CD4-positive, alpha-beta T cell (primary cell): Measurements from ENCODE around the gene CDK2AP2. TPM values are rescaled to one million over a fixed set of nuclear protein-coding genes. Genes with fewer than 3 reads are reported as not detected.

Experiments used
- ATAC-seq: fragments of 200-7000 bp; cut with Tn5 transposase; one replicate; pipeline ENCODE4 v1.10.0; 2022; ENCODE audit warnings: mild to moderate bottlenecking; ENCODE audit not compliant: poor library complexity
- CTCF ChIA-PET: fragments of 350-600 bp; sonication (Branson Sonifier 250); formaldehyde crosslinking; loops from one replicate; lab custom pipeline; 2021; ENCODE audit warnings: antibody characterized with exemption, inconsistent platforms; lab: Charles Lee
- POLR2A ChIA-PET: fragments of 350-600 bp; sonication (Branson Sonifier 250); formaldehyde crosslinking; loops from one replicate; lab custom pipeline; 2021; ENCODE audit warnings: antibody characterized with exemption, inconsistent platforms; lab: Charles Lee
- DNase-seq, 14 experiments: peaks; one replicate each; pipeline ENCODE4 v3.0.0-alpha.2; 2013 to 2020; ENCODE audit warnings: mixed read lengths in 2 of 14
- H3K27ac ChIP-seq, 2 donors: one replicate each; pipeline versions ENCODE4 v1.5.1 to v1.7.0; 2013; ENCODE audit warnings: low read length in 2 of 2, low read depth in 1 of 2, mild to moderate bottlenecking in 1 of 2
- H3K27me3 ChIP-seq, 2 experiments: 1 replicate in 1 of 2; 2 replicates in 1 of 2; pipeline versions ENCODE4 v1.6.1 to v1.7.0; 2013; ENCODE audit warnings: low read length in 2 of 2, control low read depth in 1 of 2, mild to moderate bottlenecking in 1 of 2, moderate library complexity in 1 of 2; ENCODE audit not compliant: insufficient read depth in 2 of 2, control insufficient read depth in 1 of 2
- H3K36me3 ChIP-seq: one replicate; pipeline ENCODE4 v1.6.1; 2013; ENCODE audit warnings: low read length, control low read depth; ENCODE audit not compliant: insufficient read depth
- H3K4me1 ChIP-seq: one replicate; pipeline ENCODE4 v1.6.1; 2013; ENCODE audit warnings: low read length, control low read depth; ENCODE audit not compliant: insufficient read depth
- H3K4me3 ChIP-seq: one replicate; pipeline ENCODE4 v1.5.1; 2013; ENCODE audit warnings: mild to moderate bottlenecking, low read length, moderate library complexity
- H3K9me3 ChIP-seq, 2 experiments: 1 replicate in 1 of 2; 2 replicates in 1 of 2; pipeline versions ENCODE4 v1.6.1 to v1.7.0; 2013; ENCODE audit warnings: low read length in 2 of 2, mild to moderate bottlenecking in 2 of 2, control low read depth in 1 of 2, moderate library complexity in 1 of 2; ENCODE audit not compliant: control insufficient read depth in 1 of 2, insufficient read depth in 1 of 2
- H3K27ac Mint-ChIP-seq: one replicate; pipeline ENCODE4 v1.8.0; 2020; ENCODE audit warnings: mixed read lengths
- H3K27me3 Mint-ChIP-seq: one replicate; pipeline ENCODE4 v1.8.0; 2021; ENCODE audit warnings: mixed read lengths
- H3K36me3 Mint-ChIP-seq: one replicate; pipeline ENCODE4 v1.8.0; 2021; ENCODE audit warnings: low read depth, mixed read lengths
- H3K4me1 Mint-ChIP-seq: one replicate; pipeline ENCODE4 v1.8.0; 2021; ENCODE audit warnings: low read depth, mixed read lengths
- H3K4me3 Mint-ChIP-seq: one replicate; pipeline ENCODE4 v1.8.0; 2020; ENCODE audit warnings: mild to moderate bottlenecking, mixed read lengths
- H3K9me3 Mint-ChIP-seq: one replicate; pipeline ENCODE4 v1.8.0; 2020; ENCODE audit warnings: mixed read lengths
- CTCF ChIP-seq: fragments of 200-600 bp; IDR thresholded peaks from one replicate; pipeline ENCODE4 v1.8.0; 2022; ENCODE audit warnings: antibody characterized with exemption, mild to moderate bottlenecking
- intact Hi-C, 2 experiments: fragments of 100-400 bp; cut with DNase I in 1 of 2; cut with micrococcal nuclease in 1 of 2; formaldehyde crosslinking; loops; one replicate each; pipeline versions ENCODE4 v1.15.1 to v1.9.0; 2023 to 2025; cut with DNase I, micrococcal nuclease
- total RNA-seq, 174 experiments: library from RNA in 2 of 174; stranded (reverse) in 2 of 174; gene quantifications; one replicate each; pipeline ENCODE4 v1.2.3 and lab custom pipeline; 2021 to 2026

The CDK2AP2 gene
- total RNA-seq, 2 experiments from 2014 or later: 19.5 to 22.0 TPM

DNA sequence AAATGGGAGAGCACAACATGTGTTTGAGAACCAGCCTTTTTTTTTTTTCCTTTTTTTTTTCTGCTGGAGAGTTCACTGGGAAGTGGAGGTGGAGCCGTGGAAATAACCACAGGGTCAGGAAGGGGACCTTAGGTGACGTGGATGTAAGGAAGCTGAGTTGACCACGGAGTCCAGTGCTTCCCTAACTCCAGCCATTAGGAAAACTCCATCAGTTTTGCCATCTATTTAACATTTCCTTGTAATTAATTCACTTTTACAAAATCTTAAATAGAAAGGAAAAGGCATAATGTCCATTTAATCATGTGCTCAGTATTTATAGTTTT lies 2.0 kb upstream of the CDK2AP2 start:
- POLR2A ChIA-PET: no interaction called here
- DNase-seq: no peak
- Mint-ChIP-seq H3K27ac (peak overlapping the region; percentile 98), H3K27me3 (peaks cover 4% of the 10 kb centered on the region), H3K4me3 (peak overlapping the region; percentile 76), H3K36me3 (peaks cover 19% of the 10 kb centered on the region), H3K4me1 (peaks cover 33% of the 10 kb centered on the region), H3K9me3 (no peaks in the 10 kb centered on the region)
- TF ChIP-seq CTCF: no peak
- Histone ChIP-seq H3K4me3 (no peak overlapping the region), H3K36me3 (peaks cover 10% of the 10 kb centered on the region), H3K9me3 (no peaks in the 10 kb centered on the region), H3K27me3 (peaks cover 0 to 9% of the 10 kb centered on the region in 2 experiments), H3K4me1 (peaks cover 39% of the 10 kb centered on the region), H3K27ac (no peak overlapping the region)
- intact Hi-C loops: loop anchor here in 1 of 2 experiments (5.0 to 10.0 kb wide), 2 partner anchors 77 to 155 kb away; no protein-coding TSS in a partner anchor
- CTCF ChIA-PET: interaction anchor here (0.5 kb wide), 1 partner anchor 30 kb away, joined by 3 read pairs; no protein-coding TSS in a partner anchor
- no peak for ATAC-seq

DNA sequence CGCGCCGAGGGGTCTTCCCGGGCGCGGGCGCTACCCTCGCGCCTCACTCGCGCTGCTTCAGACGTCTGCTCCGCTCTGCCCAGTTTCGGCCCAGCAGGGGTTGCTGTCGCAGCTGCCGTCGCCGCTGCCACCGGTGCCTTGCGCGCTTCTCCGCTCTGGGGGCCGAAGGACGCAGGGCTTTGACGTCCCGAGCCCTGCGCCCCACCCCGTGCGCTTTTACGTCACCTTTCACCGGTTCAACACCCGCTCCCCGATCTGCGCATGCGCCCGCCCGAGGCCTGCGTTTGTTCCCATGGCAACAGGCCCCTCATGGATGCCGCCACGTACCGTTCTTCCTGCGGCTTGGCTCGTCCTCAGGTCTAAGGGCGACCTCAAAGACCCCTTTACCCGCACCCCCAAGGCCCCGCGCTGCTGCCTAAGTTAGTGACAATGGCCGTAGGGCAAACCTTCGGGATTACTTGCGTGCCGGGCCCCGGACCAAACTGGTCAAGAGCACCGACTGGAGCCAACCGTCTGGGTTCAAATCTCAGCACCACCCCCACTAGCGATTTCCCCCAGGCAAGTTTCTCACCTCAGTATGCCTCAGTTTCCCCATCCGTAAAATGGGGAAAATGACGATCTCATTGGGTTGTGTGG lies 642 bp upstream of the CDK2AP2 start:
- Histone ChIP-seq H3K36me3 (peaks cover 10% of the 10 kb centered on the region), H3K4me1 (peaks cover 43% of the 10 kb centered on the region), H3K27me3 (peaks cover 0 to 9% of the 10 kb centered on the region in 2 experiments), H3K4me3 (peak overlapping the region; percentile 76), H3K9me3 (no peaks in the 10 kb centered on the region), H3K27ac (peak overlapping the region; percentile 87 to 97)
- ChIA-PET POLR2A (interaction anchor here (0.6 to 1.1 kb wide), 7 partner anchors 26 to 183 kb away, joined by 3 to 6 read pairs (median 3); partner anchors contain the start of genes AIP, PTPRCAP and TBC1D10C), CTCF (interaction anchor here (1.1 to 1.3 kb wide), 2 partner anchors 107 to 119 kb away, joined by 3 read pairs; partner anchors contain the start of gene PPP1CA)
- peaks cover 19% of the 10 kb centered on the region for H3K36me3 Mint-ChIP-seq
- peak overlapping the region; percentile 93 for H3K4me3 Mint-ChIP-seq
- peak; percentile 44 for ATAC-seq
- no peaks in the 10 kb centered on the region for H3K27me3 Mint-ChIP-seq
- no peak for TF ChIP-seq CTCF
- intact Hi-C loops: loop anchor here (1.0 to 10.0 kb wide), 7 partner anchors 44 to 266 kb away; partner anchors contain the start of genes CARNS1 (in 1 of the 2), NDUFV1 (in 1 of the 2), POLD4 (in 1 of the 2) and PPP1CA (in 1 of the 2)
- H3K4me1 Mint-ChIP-seq: peaks cover 38% of the 10 kb centered on the region
- H3K27ac Mint-ChIP-seq: peak overlapping the region; percentile 98
- DNase-seq: peak; percentile 97 to 100 (median 99)
- no peaks in the 10 kb centered on the region for H3K9me3 Mint-ChIP-seq

DNA sequence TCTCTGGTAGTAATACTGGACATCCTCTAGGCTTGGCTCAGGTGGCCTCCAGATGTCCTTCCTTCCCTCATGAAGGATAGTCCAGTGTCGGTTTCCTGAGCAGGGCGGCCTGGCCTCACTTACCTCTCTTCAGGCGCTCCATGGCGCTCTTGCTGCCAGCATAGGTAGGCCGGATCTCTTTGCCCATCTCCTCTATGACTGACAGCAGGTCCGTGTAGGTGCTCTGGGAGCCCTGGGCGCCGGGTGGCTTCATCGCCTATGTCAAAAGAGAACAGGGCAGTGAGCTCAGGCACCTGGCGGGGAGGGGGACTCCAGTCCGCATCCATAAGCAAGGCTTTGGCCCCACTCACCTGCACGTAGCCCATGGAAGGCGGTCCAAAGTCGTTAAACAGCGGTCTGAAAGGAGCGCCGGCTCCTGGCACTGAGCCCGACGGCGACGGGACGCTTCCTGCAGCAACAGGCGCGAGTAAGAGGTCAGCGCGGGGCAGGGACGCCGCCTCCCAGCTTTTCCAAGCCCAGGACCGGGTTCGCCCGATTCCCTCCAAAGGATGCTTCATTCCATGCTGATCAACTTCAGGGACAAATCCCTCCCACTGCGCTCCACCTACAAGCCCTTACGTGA lies 609 bp downstream of the CDK2AP2 start:
- H3K27ac Mint-ChIP-seq: peak overlapping the region; percentile 98
- Histone ChIP-seq H3K36me3 (peaks cover 19% of the 10 kb centered on the region), H3K27ac (peak overlapping the region; percentile 87 to 97), H3K4me3 (peak overlapping the region; percentile 76), H3K9me3 (no peaks in the 10 kb centered on the region), H3K4me1 (peaks cover 55% of the 10 kb centered on the region), H3K27me3 (peaks cover 0 to 9% of the 10 kb centered on the region in 2 experiments)
- H3K36me3 Mint-ChIP-seq: peaks cover 26% of the 10 kb centered on the region
- TF ChIP-seq CTCF: no peak
- ATAC-seq (no peak), DNase-seq (peak in 1 of 14 experiments; percentile 38)
- peaks cover 48% of the 10 kb centered on the region for H3K4me1 Mint-ChIP-seq
- intact Hi-C loops: loop anchor here (2.0 to 10.0 kb wide), 8 partner anchors 71 to 265 kb away; partner anchors contain the start of genes PPP1CA (in 2 of the 2), PTPRCAP (in 2 of the 2), CARNS1 (in 1 of the 2) and RPS6KB2 (in 1 of the 2)
- H3K9me3 Mint-ChIP-seq: no peaks in the 10 kb centered on the region
- ChIA-PET POLR2A (interaction anchor here (0.6 to 1.5 kb wide), 7 partner anchors 22 to 154 kb away, joined by 3 to 7 read pairs (median 4); partner anchors contain the start of genes AIP, POLD4, PTPRCAP and TBC1D10C), CTCF (interaction anchor here (1.1 to 1.3 kb wide), 2 partner anchors 106 to 118 kb away, joined by 3 read pairs; partner anchors contain the start of gene PPP1CA)
- no peaks in the 10 kb centered on the region for H3K27me3 Mint-ChIP-seq
- H3K4me3 Mint-ChIP-seq: peak overlapping the region; percentile 93
